Ramos (cell line): ENCODE results near the gene CA5A.

Source experiments
- in situ Hi-C: fragments of 300-500 bp; cut with MboI; formaldehyde crosslinking; loops from one replicate; pipeline ENCODE4 v1.14.3; 2022; ENCODE audit warnings: low sequenced_read_pairs; ENCODE audit not compliant: unreplicated experiment

Gene CA5A

DNA sequence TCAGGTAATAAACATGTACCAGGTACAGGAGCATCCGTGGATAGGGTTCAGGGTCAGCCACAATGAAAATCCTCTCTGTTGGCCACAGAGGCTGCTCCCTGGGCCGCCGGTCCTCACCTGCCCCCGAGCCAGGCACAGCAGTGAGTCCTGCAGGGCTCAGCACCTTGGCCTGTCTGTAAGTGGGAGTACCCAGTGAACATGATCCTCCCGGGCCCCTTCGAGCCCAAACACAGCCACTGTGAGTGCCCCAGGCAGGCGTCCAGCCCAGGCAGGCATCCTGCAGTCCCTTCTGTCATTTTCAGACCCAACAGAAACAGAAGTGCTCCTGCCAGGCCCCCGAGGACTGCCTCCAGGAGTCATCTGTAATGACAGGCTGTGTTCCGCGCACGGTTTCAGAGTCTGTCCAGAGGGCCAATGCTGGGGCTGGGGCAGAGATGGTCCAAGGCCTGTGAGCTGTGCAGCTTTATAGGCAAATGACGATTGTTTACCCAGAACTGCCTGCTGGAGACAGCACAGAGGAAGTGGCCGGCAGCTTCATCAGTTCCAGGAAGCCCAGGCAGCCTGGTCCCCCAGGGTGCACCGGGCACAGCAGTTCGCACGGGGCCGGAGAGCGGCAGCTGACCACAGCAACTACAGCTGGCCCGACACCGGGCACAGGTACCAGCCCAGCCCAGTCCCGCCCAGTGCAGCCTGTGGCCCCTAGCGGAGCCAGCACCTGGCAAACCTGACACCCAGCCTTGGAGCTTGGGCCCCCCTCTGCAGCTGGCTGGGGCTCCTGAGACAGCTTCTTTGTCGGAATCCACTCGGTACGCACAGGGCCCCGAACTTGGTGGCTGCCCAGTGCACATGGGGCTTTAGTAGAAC is 80.2 kb downstream of the CA5A start:
- in situ Hi-C loops: no loop called here

DNA sequence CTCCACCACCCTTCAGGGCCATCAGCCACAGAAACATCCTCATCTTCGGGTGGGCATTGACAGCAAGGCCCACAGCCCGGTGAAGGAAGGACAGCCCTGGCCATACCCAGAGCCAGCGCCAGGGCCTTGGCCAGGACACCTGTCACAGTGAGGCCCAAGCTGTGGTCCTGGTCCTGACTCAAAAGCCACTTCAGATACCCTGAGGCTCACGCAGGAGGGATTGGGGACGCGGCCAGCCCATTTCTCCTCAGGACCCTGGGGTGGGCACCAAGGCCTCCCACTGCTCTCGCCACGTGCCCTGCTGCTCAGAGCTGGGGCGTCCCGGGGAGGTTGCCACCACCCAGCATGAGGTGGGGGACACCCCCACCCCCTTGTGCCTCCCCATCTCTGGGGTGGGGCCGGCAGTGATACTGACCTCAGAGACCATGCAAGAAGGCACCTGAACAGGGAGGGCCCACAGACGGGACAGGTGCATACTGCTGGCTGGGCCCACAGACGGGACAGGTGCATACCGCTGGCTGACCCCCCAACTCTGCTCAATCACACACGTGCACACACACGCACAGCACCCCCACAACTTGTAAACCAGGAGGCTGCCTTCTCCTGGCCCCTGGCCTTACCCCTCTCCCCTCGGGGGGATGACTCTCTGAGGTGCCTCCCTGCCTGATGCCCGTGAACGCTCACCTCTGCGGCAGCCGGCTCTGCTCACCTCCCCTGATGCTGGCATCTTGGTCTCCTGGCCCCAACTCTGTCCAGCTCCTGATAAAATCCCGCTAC is 81.2 kb downstream of the CA5A start:
- in situ Hi-C loops: no loop called here

GRCh38 chr16:87854053-87854906 is 82.0 kb downstream of the CA5A start:
- in situ Hi-C loops: no loop called here

GRCh38 chr16:87853411-87854052 is 82.8 kb downstream of the CA5A start:
- in situ Hi-C loops: no loop called here

GRCh38 chr16:87851601-87852000 is 84.7 kb downstream of the CA5A start:
- in situ Hi-C loops: no loop called here

- in situ Hi-C loops: no loop called here
Measured at GRCh38 chr16:87851141-87851587, 85.2 kb downstream of the CA5A start.

- in situ Hi-C loops: no loop called here
Measured at GRCh38 chr16:87850009-87851006, 86.0 kb downstream of the CA5A start.

DNA sequence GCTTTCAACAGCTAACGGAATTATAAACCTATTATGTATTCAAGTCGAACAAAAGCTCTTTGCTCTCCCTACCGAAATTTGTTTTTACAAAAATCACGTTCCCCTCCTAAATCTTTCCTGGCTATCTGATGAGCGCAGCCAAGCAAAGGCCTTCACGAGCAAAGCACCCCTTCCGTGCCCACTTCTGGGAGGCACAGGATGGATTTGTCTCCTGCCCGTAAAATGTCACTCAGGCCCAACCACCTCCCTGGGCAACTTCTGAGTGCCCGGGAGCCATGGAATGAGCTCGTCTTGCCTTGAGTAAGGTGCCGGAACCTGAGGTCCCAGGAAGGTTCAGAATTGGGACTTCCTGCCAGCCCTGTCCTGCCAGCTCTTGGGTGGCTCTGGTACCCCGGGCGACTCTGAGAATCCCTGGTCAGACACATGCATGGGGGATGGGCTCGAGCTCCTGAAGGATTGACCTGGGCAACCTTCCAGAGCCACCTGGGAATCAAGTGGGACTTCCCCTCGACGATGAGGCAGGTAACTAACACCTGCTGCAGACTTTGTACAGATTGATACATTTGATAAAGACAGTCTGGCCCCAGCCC is 86.8 kb downstream of the CA5A start:
- in situ Hi-C loops: no loop called here

DNA sequence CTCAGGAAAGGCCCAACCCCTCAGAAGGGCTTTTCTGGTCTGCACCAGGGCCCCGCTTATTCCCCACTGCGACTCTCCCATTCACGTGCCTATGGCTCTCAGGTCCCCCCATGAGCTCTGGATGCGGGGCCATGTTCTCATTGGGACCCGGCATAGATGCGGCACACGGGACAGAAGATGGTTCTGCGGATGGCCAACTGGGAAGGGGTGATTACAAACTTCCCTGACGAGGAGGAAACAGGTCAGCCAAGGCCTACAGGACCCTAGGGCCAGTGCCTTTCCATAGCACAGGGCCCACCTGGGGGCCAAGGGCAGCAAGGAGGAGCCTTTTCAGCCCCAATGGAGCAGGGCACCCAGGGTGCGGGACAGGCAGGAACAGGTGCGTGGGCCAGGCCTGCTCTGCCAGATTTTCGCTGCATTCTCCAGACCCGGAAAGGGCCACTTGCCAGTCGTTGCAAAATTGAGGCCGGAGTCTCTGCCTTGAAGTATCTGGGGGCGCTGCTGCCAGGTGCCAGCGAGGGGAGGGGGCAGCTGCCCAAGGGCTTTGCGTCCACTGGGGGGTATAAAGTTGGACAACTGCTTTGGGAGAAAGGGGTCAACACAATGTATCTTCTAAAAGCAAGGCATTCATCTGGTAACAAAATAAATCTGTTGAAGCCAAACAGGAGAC is 87.5 kb downstream of the CA5A start:
- in situ Hi-C loops: no loop called here

GRCh38 chr16:87847785-87848675 is 88.3 kb downstream of the CA5A start:
- in situ Hi-C loops: no loop called here

- in situ Hi-C loops: no loop called here
Measured at GRCh38 chr16:87847467-87847784, 88.9 kb downstream of the CA5A start.

- in situ Hi-C loops: no loop called here
Measured at GRCh38 chr16:87846705-87847466, 89.4 kb downstream of the CA5A start.

GRCh38 chr16:87845807-87846619 is 90.3 kb downstream of the CA5A start:
- in situ Hi-C loops: no loop called here

DNA sequence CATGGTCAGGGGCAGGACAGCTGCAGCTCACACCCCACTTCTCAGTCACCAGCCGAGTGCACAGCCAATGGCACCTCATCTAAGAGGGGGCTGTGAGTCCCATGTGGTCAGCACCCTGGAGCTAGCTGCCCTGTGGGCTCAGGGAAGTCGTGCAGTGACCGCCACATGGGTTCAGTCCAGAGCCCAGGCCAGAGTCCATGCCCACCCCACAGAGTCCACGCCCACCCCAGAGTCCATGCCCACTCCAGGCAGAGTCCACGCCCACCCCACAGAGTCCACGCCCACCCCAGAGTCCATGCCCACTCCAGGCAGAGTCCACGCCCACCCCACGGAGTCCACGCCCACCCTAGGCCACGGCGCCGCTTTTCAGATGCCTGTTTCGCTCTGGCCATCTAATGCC is 91.1 kb downstream of the CA5A start:
- in situ Hi-C loops: no loop called here

- in situ Hi-C loops: no loop called here
Measured at GRCh38 chr16:87844809-87845208, 91.5 kb downstream of the CA5A start.
